Stomach smooth muscle (tissue), 2 donors: ENCODE data around the gene RIMBP2.
"Not testable (repeated sequence)": the region's sequence is repeated elsewhere in the genome, so short reads cannot be mapped to it uniquely, and the experiment has no call there.

Experiments used
- H3K27ac ChIP-seq: one replicate; pipeline ENCODE4 v1.7.0; 2013; ENCODE audit warnings: mild to moderate bottlenecking, low read length, inconsistent platforms
- H3K27me3 ChIP-seq, 2 donors: one replicate each; pipeline ENCODE4 v1.7.0; 2013; ENCODE audit warnings: low read length in 2 of 2; ENCODE audit not compliant: insufficient read depth in 2 of 2, control insufficient read depth in 1 of 2
- H3K36me3 ChIP-seq, 2 donors: one replicate each; pipeline ENCODE4 v1.7.0; 2013; ENCODE audit warnings: low read length in 2 of 2; ENCODE audit not compliant: control insufficient read depth in 2 of 2, insufficient read depth in 2 of 2
- H3K4me1 ChIP-seq: one replicate; pipeline ENCODE4 v1.7.0; 2013; ENCODE audit warnings: low read length; ENCODE audit not compliant: control insufficient read depth, insufficient read depth
- H3K4me3 ChIP-seq, 2 donors: one replicate each; pipeline ENCODE4 v1.7.0; 2013; ENCODE audit warnings: low read length in 2 of 2
- H3K9ac ChIP-seq, 2 donors: one replicate each; pipeline ENCODE4 v1.7.0; 2013; ENCODE audit warnings: low read length in 2 of 2, mild to moderate bottlenecking in 1 of 2
- H3K9me3 ChIP-seq, 2 donors: one replicate each; pipeline ENCODE4 v1.7.0; 2013; ENCODE audit warnings: low read length in 2 of 2; ENCODE audit not compliant: control insufficient read depth in 2 of 2
- donor health status: healthy.
- donor health status: Pancreatic carcinoma.

The RIMBP2 gene

DNA sequence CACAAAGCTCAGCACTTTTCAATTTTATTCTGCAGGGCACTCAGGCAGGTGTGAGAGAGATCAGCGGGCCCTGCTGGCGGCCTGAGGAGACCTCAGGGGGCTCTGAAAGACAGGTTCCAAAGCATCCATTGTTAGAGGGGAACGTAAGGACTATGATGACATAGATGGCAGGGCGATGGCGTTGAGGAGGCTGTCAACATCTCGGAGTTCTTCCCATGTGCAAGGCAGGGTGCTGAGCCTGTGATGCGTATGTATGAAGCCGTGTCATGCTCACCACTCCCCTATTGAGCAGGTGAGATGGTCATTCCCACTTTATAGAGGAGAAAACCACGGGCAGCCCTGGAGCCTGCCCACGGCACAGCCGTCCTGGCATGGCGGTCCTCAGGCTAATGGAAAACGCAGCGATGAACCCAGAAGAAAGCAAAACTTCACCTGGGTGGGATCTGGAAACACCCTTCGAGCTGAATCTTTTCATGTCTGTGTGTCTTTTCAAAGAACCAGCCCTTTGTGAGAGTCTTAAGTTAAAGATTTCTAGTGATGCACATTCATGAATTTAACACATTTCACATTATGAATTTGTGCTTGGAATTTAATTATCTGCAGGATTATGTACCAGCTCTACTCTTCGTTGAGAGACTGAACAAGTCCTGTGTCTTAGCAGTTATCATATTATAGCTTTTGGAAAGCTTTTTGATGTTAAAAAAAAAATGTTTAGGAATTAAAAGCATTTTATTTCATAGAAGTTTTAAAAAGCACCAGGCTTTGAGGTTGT is 64.7 kb downstream of the RIMBP2 start:
- Histone ChIP-seq H3K4me3 (no peak overlapping the region), H3K4me1 (no peaks in the 10 kb centered on the region), H3K9me3 (peaks cover 0 to 8% of the 10 kb centered on the region in 2 donors), H3K9ac (no peak overlapping the region), H3K27ac (no peak overlapping the region), H3K36me3 (no peaks in the 10 kb centered on the region), H3K27me3 (no peaks in the 10 kb centered on the region)

DNA sequence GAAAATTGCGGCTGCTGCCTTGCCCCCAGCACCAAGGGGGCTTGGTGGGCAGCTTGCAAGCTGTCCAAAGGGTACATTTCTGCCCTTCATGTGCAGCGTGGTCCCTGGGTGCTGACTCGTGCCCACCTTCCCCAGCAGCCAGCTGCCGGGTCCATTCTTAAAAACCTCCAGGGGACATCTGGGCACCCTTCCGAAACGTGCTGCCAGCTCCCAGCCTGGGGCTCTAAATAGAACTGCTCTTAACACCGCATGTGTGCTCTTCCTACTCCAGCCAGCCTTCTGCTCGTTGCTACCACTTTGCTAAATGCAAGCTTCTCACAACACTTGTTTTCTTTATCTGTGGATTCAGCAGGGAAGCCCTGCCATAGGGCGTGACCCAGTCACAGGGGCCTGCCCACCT is 66.0 kb downstream of the RIMBP2 start:
- no peaks in the 10 kb centered on the region for H3K27me3 ChIP-seq
- no peaks in the 10 kb centered on the region for H3K36me3 ChIP-seq
- peaks cover 0 to 8% of the 10 kb centered on the region in 2 donors for H3K9me3 ChIP-seq
- H3K9ac ChIP-seq, result no peak overlapping the region
- H3K4me1 ChIP-seq, result no peaks in the 10 kb centered on the region
- no peak overlapping the region for H3K27ac ChIP-seq
- no peak overlapping the region for H3K4me3 ChIP-seq

DNA sequence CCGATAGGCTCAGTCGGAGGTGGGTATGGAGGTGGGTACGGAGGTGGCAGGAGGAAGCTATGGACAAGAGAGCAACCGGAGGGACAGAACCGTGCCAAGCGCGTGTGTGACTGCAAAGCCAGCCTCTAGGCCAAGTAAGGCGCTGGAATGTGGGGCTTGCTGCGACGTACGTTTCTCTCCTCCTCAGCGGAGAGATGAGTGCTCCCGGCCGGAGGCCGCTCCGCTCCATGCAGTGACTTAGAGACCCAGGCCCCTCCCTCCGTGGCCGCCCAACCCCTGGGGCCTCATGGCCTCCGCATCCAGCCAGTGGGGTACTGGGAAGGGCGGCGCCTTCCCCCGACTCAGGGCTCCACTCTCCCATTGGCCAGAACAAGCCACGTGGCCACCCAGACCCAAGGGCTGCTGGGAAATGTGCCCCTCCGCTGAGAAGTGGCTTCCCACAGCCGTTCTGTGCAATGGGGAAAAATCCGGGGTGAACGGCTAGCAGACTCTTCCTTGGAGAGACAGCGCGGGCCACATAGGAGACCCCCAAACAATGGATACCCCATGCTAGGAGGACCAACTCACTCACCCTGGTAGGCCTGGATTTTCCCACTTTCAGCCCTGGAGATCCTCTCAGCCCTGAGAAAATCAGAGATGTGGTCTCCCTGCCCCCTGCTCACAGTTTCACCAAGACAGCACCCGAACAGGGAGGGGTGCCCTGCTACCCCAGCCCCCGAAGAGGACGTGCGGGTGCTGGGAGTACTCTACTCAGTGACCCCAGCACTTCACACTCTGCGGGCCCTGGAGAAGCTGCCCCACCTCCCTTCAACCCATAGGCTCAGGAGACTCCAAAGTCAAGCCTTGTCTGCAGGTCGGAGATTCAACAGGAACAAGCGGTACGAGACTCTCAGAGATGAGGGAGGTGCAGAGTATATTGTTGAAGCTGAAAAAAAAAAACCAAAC is 66.7 kb downstream of the RIMBP2 start:
- no peak overlapping the region for H3K4me3 ChIP-seq
- no peak overlapping the region for H3K9ac ChIP-seq
- no peaks in the 10 kb centered on the region for H3K36me3 ChIP-seq
- H3K9me3 ChIP-seq, result peaks cover 0 to 5% of the 10 kb centered on the region in 2 donors
- no peaks in the 10 kb centered on the region for H3K4me1 ChIP-seq
- H3K27ac ChIP-seq, result no peak overlapping the region
- H3K27me3 ChIP-seq, result no peaks in the 10 kb centered on the region

GRCh38 chr12:130647814-130648213 is 68.3 kb downstream of the RIMBP2 start:
- Histone ChIP-seq H3K9me3 (peaks cover 0 to 3% of the 10 kb centered on the region in 2 donors), H3K9ac (no peak overlapping the region), H3K4me3 (no peak overlapping the region), H3K36me3 (no peaks in the 10 kb centered on the region), H3K27me3 (no peaks in the 10 kb centered on the region), H3K4me1 (no peaks in the 10 kb centered on the region), H3K27ac (no peak overlapping the region)

DNA sequence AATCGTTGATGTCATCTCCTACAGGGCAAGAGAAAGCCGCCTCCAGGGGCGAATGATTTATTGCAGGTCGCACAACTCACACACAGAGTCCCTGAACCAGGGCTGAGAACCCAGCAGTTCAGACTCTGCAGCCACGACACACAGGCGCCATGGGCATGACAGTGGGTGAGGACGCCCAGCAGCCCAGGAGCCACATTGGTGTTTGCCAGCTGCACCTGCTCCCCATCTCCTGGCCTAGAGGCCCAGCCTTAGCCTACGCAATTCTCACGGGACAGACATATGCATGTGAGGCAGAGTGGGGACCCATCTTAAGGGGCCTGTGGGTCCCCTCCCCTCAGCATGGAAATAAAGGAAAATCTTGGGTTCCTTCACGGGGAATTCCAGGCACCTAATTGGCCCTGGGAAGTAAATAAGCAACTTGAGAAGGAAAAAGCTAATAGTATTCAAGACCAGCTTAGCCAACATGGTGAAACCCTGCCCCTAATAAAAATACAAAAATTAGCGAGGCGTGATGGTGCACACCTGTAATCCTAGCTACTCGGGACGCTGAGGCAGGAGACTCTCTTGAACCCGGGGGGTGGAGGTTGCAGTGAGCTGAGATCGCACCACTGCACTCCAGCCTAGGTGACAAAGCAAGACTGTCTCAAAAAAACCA is 69.3 kb downstream of the RIMBP2 start:
- Histone ChIP-seq H3K27me3 (no peaks in the 10 kb centered on the region), H3K9ac (no peak overlapping the region), H3K4me3 (no peak overlapping the region), H3K9me3 (peaks cover 0 to 3% of the 10 kb centered on the region in 2 donors), H3K27ac (no peak overlapping the region), H3K36me3 (no peaks in the 10 kb centered on the region), H3K4me1 (no peaks in the 10 kb centered on the region)

DNA sequence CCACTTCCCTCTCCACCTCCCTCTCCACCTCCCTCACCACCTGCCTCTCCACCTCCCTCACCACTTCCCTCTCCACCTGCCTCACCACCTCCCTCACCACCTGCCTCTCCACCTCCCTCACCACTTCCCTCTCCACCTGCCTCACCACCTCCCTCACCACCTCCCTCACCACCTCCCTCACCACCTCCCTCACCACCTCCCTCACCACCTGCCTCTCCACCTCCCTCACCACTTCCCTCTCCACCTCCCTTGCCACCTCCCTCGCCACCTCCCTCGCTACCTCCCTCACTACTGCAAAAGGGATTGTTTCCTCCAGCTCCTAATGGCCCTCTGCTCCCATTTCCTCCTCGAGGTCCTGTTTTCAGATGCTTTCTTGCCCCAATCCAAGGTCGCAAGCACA is 69.9 kb downstream of the RIMBP2 start:
- H3K9ac ChIP-seq, H3K36me3 ChIP-seq, H3K27me3 ChIP-seq, H3K27ac ChIP-seq, H3K4me1 ChIP-seq, H3K4me3 ChIP-seq, H3K9me3 ChIP-seq: not testable (repeated sequence)

GRCh38 chr12:130645751-130646150 is 70.3 kb downstream of the RIMBP2 start:
- Histone ChIP-seq H3K4me3 (no peak overlapping the region), H3K9me3 (peaks cover 0 to 3% of the 10 kb centered on the region in 2 donors), H3K27ac (no peak overlapping the region), H3K36me3 (no peaks in the 10 kb centered on the region), H3K4me1 (no peaks in the 10 kb centered on the region), H3K9ac (no peak overlapping the region), H3K27me3 (no peaks in the 10 kb centered on the region)

DNA sequence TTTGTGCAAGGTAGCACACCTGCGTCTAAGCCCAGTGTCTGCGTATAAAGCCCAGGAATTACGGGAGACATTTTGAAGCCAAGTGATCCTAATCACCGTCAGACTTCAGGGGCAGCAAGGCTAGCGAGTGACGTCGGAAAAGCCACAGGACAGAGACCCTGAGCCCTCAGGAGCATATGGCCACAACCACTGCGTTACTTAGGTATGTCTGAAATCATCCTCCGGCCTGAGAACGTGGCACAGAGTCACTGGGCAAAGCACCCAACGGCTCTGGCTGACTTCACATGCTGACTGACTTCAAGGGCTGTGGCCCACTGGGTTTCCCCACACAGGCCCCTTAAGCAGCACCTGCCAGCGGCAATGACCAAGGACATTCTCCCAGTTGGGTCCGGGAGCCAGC is 71.5 kb downstream of the RIMBP2 start:
- H3K27ac ChIP-seq, result no peak overlapping the region
- no peaks in the 10 kb centered on the region for H3K27me3 ChIP-seq
- H3K9me3 ChIP-seq, result peaks cover 2 to 7% of the 10 kb centered on the region in 2 donors
- no peaks in the 10 kb centered on the region for H3K4me1 ChIP-seq
- H3K36me3 ChIP-seq, result no peaks in the 10 kb centered on the region
- no peak overlapping the region for H3K9ac ChIP-seq
- H3K4me3 ChIP-seq, result no peak overlapping the region

DNA sequence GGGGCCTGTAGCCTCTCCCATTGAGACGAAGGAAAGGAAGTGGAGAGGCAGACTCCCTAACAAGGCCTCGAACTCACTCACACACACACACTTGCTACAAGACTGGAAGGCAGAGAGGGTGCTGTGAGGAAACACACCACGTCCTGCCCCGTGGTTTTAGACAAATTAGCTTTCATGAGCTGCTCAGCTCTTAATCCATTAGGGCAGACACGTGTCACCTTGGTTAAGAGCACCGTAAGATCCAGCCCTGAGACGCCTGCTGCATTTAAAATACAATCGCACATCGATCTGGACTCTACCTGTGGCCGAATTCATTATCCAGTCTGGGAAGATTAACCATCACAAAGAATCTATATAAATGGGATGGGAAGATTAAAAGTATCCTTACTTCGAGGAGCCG is 72.0 kb downstream of the RIMBP2 start:
- Histone ChIP-seq H3K4me3 (no peak overlapping the region), H3K27me3 (no peaks in the 10 kb centered on the region), H3K27ac (no peak overlapping the region), H3K9me3 (peaks cover 2 to 7% of the 10 kb centered on the region in 2 donors), H3K4me1 (no peaks in the 10 kb centered on the region), H3K9ac (no peak overlapping the region), H3K36me3 (no peaks in the 10 kb centered on the region)

DNA sequence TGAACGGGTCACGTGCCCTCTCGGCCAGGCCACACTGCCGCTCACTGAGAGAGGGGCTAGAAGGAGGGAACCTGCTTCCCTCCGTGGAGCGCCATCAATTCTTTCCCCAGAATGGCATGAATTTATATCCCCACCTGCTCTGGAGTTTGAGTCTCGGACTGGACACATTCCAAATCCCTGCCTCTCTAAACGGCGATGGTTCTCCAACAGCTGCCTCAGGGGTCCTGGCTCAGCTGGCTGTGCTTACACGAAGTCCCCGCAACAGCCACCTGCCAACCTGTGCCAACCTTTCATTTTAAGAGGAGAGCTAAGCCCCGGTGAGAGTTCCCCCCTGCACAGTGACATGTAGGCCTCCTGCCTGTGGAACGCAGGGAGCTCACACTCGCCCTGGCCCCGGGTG is 73.2 kb downstream of the RIMBP2 start:
- H3K36me3 ChIP-seq, result no peaks in the 10 kb centered on the region
- no peak overlapping the region for H3K4me3 ChIP-seq
- no peak overlapping the region for H3K9ac ChIP-seq
- H3K9me3 ChIP-seq, result peaks cover 2 to 7% of the 10 kb centered on the region in 2 donors
- H3K27ac ChIP-seq, result no peak overlapping the region
- H3K4me1 ChIP-seq, result no peaks in the 10 kb centered on the region
- H3K27me3 ChIP-seq, result no peaks in the 10 kb centered on the region
